ENCODE measurements around the gene UGT1A7.
A peak's percentile ranks its signal among the peaks of the same experiment; 100 is the strongest.

Gene UGT1A7

GRCh38 chr2:233792720-233793119 is 111.0 kb downstream of the UGT1A7 start:
- Histone ChIP-seq H3K27ac (ENCODE audit: low read depth, low read length, poor library complexity, severe bottlenecking) (no peak overlapping the region), H3K27me3 (ENCODE audit: insufficient read depth, low read length) (no peaks in the 10 kb centered on the region; the same call in 1 of the 2 replicates), H3K79me2 (ENCODE audit: insufficient read depth, low read length) (no peaks in the 10 kb centered on the region), H3K9me2 (ENCODE audit: low read depth, low read length) (no peaks in the 10 kb centered on the region), H3F3A (ENCODE audit: insufficient read depth, low read length) (no peaks in the 10 kb centered on the region), H3K9ac (ENCODE audit: low read length) (no peak overlapping the region), H3K9me3 (ENCODE audit: low read length) (no peaks in the 10 kb centered on the region), H3K36me3 (ENCODE audit: insufficient read depth, low read length) (no peaks in the 10 kb centered on the region), H4K20me1 (ENCODE audit: insufficient read depth, low read length) (no peaks in the 10 kb centered on the region), H3K4me3 (ENCODE audit: low read depth, low read length, poor library complexity, severe bottlenecking) (peak overlapping the region; percentile 24), H3K4me2 (ENCODE audit: low read length) (peak overlapping the region; percentile 44), H2AFZ (ENCODE audit: low read length) (no peak overlapping the region), H3K4me1 (ENCODE audit: insufficient read depth, low read length, severe bottlenecking) (peaks cover 21% of the 10 kb centered on the region)
- TF ChIP-seq EZH2 (IDR thresholded peaks at IDR 0.05; ENCODE audit: borderline replicate concordance, low read length) = no peak
- TF ChIP-seq CTCF (IDR thresholded peaks at IDR 0.05; ENCODE audit: low read length) = no peak

GRCh38 chr2:233793465-233794127 is 111.9 kb downstream of the UGT1A7 start:
- TF ChIP-seq EZH2 (IDR thresholded peaks at IDR 0.05; ENCODE audit: borderline replicate concordance, low read length) (no peak), CTCF (IDR thresholded peaks at IDR 0.05; ENCODE audit: low read length) (no peak)
- Histone ChIP-seq H3K36me3 (ENCODE audit: insufficient read depth, low read length) (no peaks in the 10 kb centered on the region), H3K4me1 (ENCODE audit: insufficient read depth, low read length, severe bottlenecking) (peaks cover 21% of the 10 kb centered on the region), H3K4me2 (ENCODE audit: low read length) (peak overlapping the region; percentile 55; the same call in 1 of the 2 replicates), H3K9me2 (ENCODE audit: low read depth, low read length) (no peaks in the 10 kb centered on the region), H3K4me3 (ENCODE audit: low read depth, low read length, poor library complexity, severe bottlenecking) (peak overlapping the region; percentile 51), H3K27me3 (ENCODE audit: insufficient read depth, low read length) (no peaks in the 10 kb centered on the region; the same call in 1 of the 2 replicates), H3K9ac (ENCODE audit: low read length) (no peak overlapping the region), H3F3A (ENCODE audit: insufficient read depth, low read length) (no peaks in the 10 kb centered on the region), H3K9me3 (ENCODE audit: low read length) (no peaks in the 10 kb centered on the region), H4K20me1 (ENCODE audit: insufficient read depth, low read length) (no peaks in the 10 kb centered on the region), H3K79me2 (ENCODE audit: insufficient read depth, low read length) (no peaks in the 10 kb centered on the region), H3K27ac (ENCODE audit: low read depth, low read length, poor library complexity, severe bottlenecking) (no peak overlapping the region), H2AFZ (ENCODE audit: low read length) (no peak overlapping the region)

- Histone ChIP-seq H3K4me1 (ENCODE audit: insufficient read depth, low read length, severe bottlenecking) (peaks cover 21% of the 10 kb centered on the region), H3K36me3 (ENCODE audit: insufficient read depth, low read length) (no peaks in the 10 kb centered on the region), H4K20me1 (ENCODE audit: insufficient read depth, low read length) (no peaks in the 10 kb centered on the region), H3K9ac (ENCODE audit: low read length) (peak overlapping the region; percentile 16; the same call in 1 of the 2 replicates), H2AFZ (ENCODE audit: low read length) (no peak overlapping the region), H3K4me3 (ENCODE audit: low read depth, low read length, poor library complexity, severe bottlenecking) (peak overlapping the region; percentile 51), H3K27ac (ENCODE audit: low read depth, low read length, poor library complexity, severe bottlenecking) (no peak overlapping the region), H3F3A (ENCODE audit: insufficient read depth, low read length) (no peaks in the 10 kb centered on the region), H3K9me3 (ENCODE audit: low read length) (no peaks in the 10 kb centered on the region), H3K4me2 (ENCODE audit: low read length) (peak overlapping the region; percentile 55), H3K79me2 (ENCODE audit: insufficient read depth, low read length) (no peaks in the 10 kb centered on the region), H3K9me2 (ENCODE audit: low read depth, low read length) (no peaks in the 10 kb centered on the region), H3K27me3 (ENCODE audit: insufficient read depth, low read length) (no peaks in the 10 kb centered on the region; the same call in 1 of the 2 replicates)
- TF ChIP-seq EZH2 (IDR thresholded peaks at IDR 0.05; ENCODE audit: borderline replicate concordance, low read length) (no peak), CTCF (IDR thresholded peaks at IDR 0.05; ENCODE audit: low read length) (no peak)
These were observed 112.5 kb downstream of the UGT1A7 start for GRCh38 chr2:233794128-233794658.
